Activated CD8-positive, alpha-beta memory T cell treated with anti-CD3 and anti-CD28 coated beads, Interleukin-2, amount 50 U/mL, for 24 hours (primary cell): Measurements from ENCODE around the gene IFNG-AS1.

Source experiments
- DNase-seq: peaks from one replicate; pipeline ENCODE4 v3.0.0-alpha.2; 2020; ENCODE audit errors: extremely low read depth

IFNG-AS1 gene

GRCh38 chr12:67994046-67994445 is 4.8 kb downstream of the IFNG-AS1 start:
- DNase-seq: no peak

- no peak for DNase-seq
These were observed 7.1 kb downstream of the IFNG-AS1 start for GRCh38 chr12:67996347-67996746.

- no peak for DNase-seq
These were observed 9.1 kb downstream of the IFNG-AS1 start for GRCh38 chr12:67998379-67998778.

GRCh38 chr12:67999244-67999643 is 10.0 kb downstream of the IFNG-AS1 start:
- DNase-seq: no peak

GRCh38 chr12:68001486-68002466 is 12.5 kb downstream of the IFNG-AS1 start:
- no peak for DNase-seq

- no peak for DNase-seq
These were observed 14.5 kb downstream of the IFNG-AS1 start for GRCh38 chr12:68003777-68004176.

- DNase-seq: no peak
These were observed 17.8 kb downstream of the IFNG-AS1 start for GRCh38 chr12:68007033-68007432.

- DNase-seq: no peak
These were observed 18.2 kb downstream of the IFNG-AS1 start for GRCh38 chr12:68007466-68007865.

GRCh38 chr12:68011206-68011881 is 22.1 kb downstream of the IFNG-AS1 start:
- no peak for DNase-seq

- DNase-seq: no peak
These were observed 22.6 kb downstream of the IFNG-AS1 start for GRCh38 chr12:68011882-68012207.

- DNase-seq: no peak
These were observed 23.5 kb downstream of the IFNG-AS1 start for GRCh38 chr12:68012712-68013111.

- no peak for DNase-seq
These were observed 23.9 kb downstream of the IFNG-AS1 start for GRCh38 chr12:68013181-68013580.

GRCh38 chr12:68016136-68016535 is 26.9 kb downstream of the IFNG-AS1 start:
- DNase-seq: no peak

GRCh38 chr12:68018315-68018714 is 29.1 kb downstream of the IFNG-AS1 start:
- DNase-seq: no peak

- no peak for DNase-seq
These were observed 30.8 kb downstream of the IFNG-AS1 start for GRCh38 chr12:68020049-68020448.

- no peak for DNase-seq
These were observed 31.5 kb downstream of the IFNG-AS1 start for GRCh38 chr12:68020699-68021098.

GRCh38 chr12:68028647-68029046 is 39.4 kb downstream of the IFNG-AS1 start:
- no peak for DNase-seq

- DNase-seq: no peak
These were observed 41.0 kb downstream of the IFNG-AS1 start for GRCh38 chr12:68030248-68030647.

- DNase-seq: no peak
These were observed 41.9 kb downstream of the IFNG-AS1 start for GRCh38 chr12:68031174-68031573.

- DNase-seq: no peak
These were observed 42.9 kb downstream of the IFNG-AS1 start for GRCh38 chr12:68031881-68032739.

GRCh38 chr12:68034567-68034966 is 45.3 kb downstream of the IFNG-AS1 start:
- DNase-seq: no peak

- DNase-seq: no peak
These were observed 47.4 kb downstream of the IFNG-AS1 start for GRCh38 chr12:68036642-68037041.
